Epithelial cell of proximal tubule (primary cell): Measurements from ENCODE around the gene PFKM. TPM values are rescaled to one million over a fixed set of nuclear protein-coding genes. Genes with fewer than 3 reads are reported as not detected.

Experiments
- DNase-seq: peaks from one replicate; pipeline ENCODE4 v3.0.0-alpha.2; 2011; ENCODE audit warnings: low read depth
- H3K4me3 ChIP-seq: 2 replicates; pipeline ENCODE4 v1.5.1; 2011; ENCODE audit warnings: low read depth, mild to moderate bottlenecking, low read length
- total RNA-seq: library from RNA; depleted of rRNA; stranded (reverse); fragments of >200 nt; gene quantifications from 2 replicates; pipeline ENCODE4 v1.2.3, GENCODE V29; 2015
- TF ChIP-seq, protein P1 (sequence below): conservative IDR thresholded peaks from 2 replicates; pipeline ENCODE4 v1.5.1; 2012; ENCODE audit warnings: low read depth, mild to moderate bottlenecking, low read length

The PFKM gene
- total RNA-seq, 1 donor from 2014 or later = 23.9 TPM

DNA sequence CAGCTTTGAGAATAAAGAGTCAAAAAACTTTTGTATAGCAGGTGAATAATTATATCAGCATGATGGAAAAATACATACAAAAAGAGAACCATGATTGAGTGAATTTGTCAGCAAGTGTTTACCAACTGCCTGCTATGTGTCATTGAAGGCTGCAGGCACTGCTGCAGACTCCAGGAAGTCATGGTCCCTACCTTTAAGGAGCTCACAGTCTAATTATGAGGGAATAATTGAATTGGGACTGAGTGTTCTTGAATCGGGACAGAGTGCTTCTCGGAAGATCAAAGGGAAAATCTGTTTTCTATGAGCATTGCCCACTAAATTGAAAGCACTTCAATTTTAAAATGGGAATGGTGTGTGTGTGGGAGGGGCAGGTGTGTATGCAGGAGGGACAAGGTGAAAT is 74.5 kb downstream of the PFKM start:
- H3K4me3 ChIP-seq = no peak overlapping the region
- TF ChIP-seq, protein P1, sequence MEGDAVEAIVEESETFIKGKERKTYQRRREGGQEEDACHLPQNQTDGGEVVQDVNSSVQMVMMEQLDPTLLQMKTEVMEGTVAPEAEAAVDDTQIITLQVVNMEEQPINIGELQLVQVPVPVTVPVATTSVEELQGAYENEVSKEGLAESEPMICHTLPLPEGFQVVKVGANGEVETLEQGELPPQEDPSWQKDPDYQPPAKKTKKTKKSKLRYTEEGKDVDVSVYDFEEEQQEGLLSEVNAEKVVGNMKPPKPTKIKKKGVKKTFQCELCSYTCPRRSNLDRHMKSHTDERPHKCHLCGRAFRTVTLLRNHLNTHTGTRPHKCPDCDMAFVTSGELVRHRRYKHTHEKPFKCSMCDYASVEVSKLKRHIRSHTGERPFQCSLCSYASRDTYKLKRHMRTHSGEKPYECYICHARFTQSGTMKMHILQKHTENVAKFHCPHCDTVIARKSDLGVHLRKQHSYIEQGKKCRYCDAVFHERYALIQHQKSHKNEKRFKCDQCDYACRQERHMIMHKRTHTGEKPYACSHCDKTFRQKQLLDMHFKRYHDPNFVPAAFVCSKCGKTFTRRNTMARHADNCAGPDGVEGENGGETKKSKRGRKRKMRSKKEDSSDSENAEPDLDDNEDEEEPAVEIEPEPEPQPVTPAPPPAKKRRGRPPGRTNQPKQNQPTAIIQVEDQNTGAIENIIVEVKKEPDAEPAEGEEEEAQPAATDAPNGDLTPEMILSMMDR = no peak
- DNase-seq = no peak

DNA sequence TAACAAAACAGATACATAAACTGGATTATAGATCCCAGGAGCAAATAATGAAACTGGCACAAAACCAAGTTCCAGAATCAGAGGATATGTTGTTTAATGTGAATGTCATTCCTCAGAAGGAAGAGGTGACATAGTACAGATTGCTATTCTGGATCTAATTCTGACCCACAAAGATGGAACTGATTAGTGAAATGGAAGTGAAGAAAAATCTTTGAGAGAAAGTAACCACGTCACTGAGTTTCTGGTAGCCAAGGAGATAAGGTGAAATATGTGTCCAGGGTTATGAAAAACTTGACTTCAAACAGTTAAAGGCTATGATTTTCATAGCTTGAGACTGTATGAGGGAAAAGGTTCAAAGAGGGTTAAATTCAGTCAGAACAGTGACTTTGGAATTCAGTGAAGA is 75.6 kb downstream of the PFKM start:
- no peak overlapping the region for H3K4me3 ChIP-seq
- DNase-seq = no peak

More for the DNA sequence above, 75.6 kb downstream of the PFKM start:
- TF ChIP-seq, protein P1 = no peak

Other genes starting within 250 kb of the PFKM start
- 4.7 and 6.7 TPM in 2 replicates for gene VDR, start 214.4 kb upstream of the PFKM start, total RNA-seq
- gene TMEM106C, start 155.8 kb upstream of the PFKM start, total RNA-seq = 159 and 164 TPM in 2 replicates
- gene COL2A1, start 114.9 kb upstream of the PFKM start, total RNA-seq = 0.69 and 3.2 TPM in 2 replicates
- 10.3 and 15.5 TPM in 2 replicates for gene SENP1, start 13.3 kb upstream of the PFKM start, total RNA-seq
- gene ASB8, start 38.2 kb downstream of the PFKM start, total RNA-seq = 8.6 and 13.6 TPM in 2 replicates
- gene CCDC184, start 64.3 kb downstream of the PFKM start, total RNA-seq = 0.12 and 0.29 TPM in 2 replicates
- not detected in 2 replicates for gene OR10AD1, start 83.9 kb downstream of the PFKM start, total RNA-seq
- 3.5 and 5.8 TPM in 2 replicates for gene ZNF641, start 231.6 kb downstream of the PFKM start, total RNA-seq